Fibroblast of skin of scalp (primary cell): ENCODE data around the gene KLK4. TPM values are rescaled to one million over a fixed set of nuclear protein-coding genes. Genes with fewer than 3 reads are reported as not detected.

ENCODE experiments used
- DNase-seq: peaks from one replicate; pipeline ENCODE4 v3.0.0-alpha.2; 2013
- polyA plus RNA-seq, 2 experiments: library from polyadenylated mRNA; unstranded; fragments of 120-200 nt; gene quantifications; one replicate each; pipeline ENCODE4 v1.2.1, GENCODE V29; 2013; ENCODE audit not compliant: insufficient read length in 2 of 2

The KLK4 gene
- polyA plus RNA-seq (2013, experiment 1 of 2; ENCODE audit: insufficient read length) = not detected
- not detected for polyA plus RNA-seq (2013, experiment 2 of 2; ENCODE audit: insufficient read length)

GRCh38 chr19:50911206-50912101 lies at the start of gene KLK4:
KLK4 (minus strand) TSS chr19:50911395; CDS start chr19:50910738, 657 bp downstream.
- DNase-seq = no peak

- no peak for DNase-seq
These were observed 48.7 kb upstream of the KLK4 start for GRCh38 chr19:50959731-50960500.

GRCh38 chr19:50957587-50957986 lies 46.4 kb upstream of the KLK4 start:
- no peak for DNase-seq

- DNase-seq = no peak
These were observed 41.7 kb upstream of the KLK4 start, which contains the start of gene KLK5 for GRCh38 chr19:50952910-50953309. KLK5 (minus strand) TSS chr19:50953038; CDS start chr19:50952657, 381 bp downstream.

GRCh38 chr19:50949861-50950260 lies 38.7 kb upstream of the KLK4 start:
- no peak for DNase-seq

GRCh38 chr19:50947123-50947522 lies 35.9 kb upstream of the KLK4 start:
- DNase-seq = no peak

- DNase-seq = no peak
These were observed 33.6 kb upstream of the KLK4 start for GRCh38 chr19:50944795-50945194.

GRCh38 chr19:50943074-50943828 lies 32.1 kb upstream of the KLK4 start:
- no peak for DNase-seq

GRCh38 chr19:50939596-50939995 lies 28.4 kb upstream of the KLK4 start:
- no peak for DNase-seq

- DNase-seq = peak; percentile 12
These were observed 22.4 kb upstream of the KLK4 start for GRCh38 chr19:50933640-50934039.

GRCh38 chr19:50932690-50933083 lies 21.5 kb upstream of the KLK4 start:
- DNase-seq = no peak

GRCh38 chr19:50932018-50932689 lies 21.0 kb upstream of the KLK4 start:
- DNase-seq = no peak

- DNase-seq = no peak
These were observed 19.8 kb upstream of the KLK4 start for GRCh38 chr19:50931023-50931422.

- DNase-seq = no peak
These were observed 17.6 kb upstream of the KLK4 start for GRCh38 chr19:50928831-50929230.

GRCh38 chr19:50926144-50926543 lies 14.9 kb upstream of the KLK4 start:
- no peak for DNase-seq

- no peak for DNase-seq
These were observed 14.5 kb upstream of the KLK4 start for GRCh38 chr19:50925734-50926133.

- DNase-seq = no peak
These were observed 13.4 kb upstream of the KLK4 start for GRCh38 chr19:50924586-50924985.

GRCh38 chr19:50922317-50922853 lies 11.2 kb upstream of the KLK4 start:
- DNase-seq = peak; percentile 71

GRCh38 chr19:50921426-50922316 lies 10.5 kb upstream of the KLK4 start:
- no peak for DNase-seq

GRCh38 chr19:50916069-50916468 lies 4.9 kb upstream of the KLK4 start:
- DNase-seq = no peak
